Activated naive CD8-positive, alpha-beta T cell treated with anti-CD3 and anti-CD28 coated beads, Interleukin-2, amount 50 U/mL, for 24 hours (primary cell): ENCODE measurements around the gene CTNNA3.

Experiments
- ATAC-seq: fragments of 150-1000 bp; cut with Tn5 transposase; one replicate; pipeline ENCODE4 v1.10.0; 2021
- DNase-seq: peaks from one replicate; pipeline ENCODE4 v3.0.0; 2021
- H3K27ac Mint-ChIP-seq: one replicate; pipeline ENCODE4 v1.8.0; 2021; ENCODE audit warnings: mild to moderate bottlenecking, mixed read lengths
- H3K27me3 Mint-ChIP-seq: one replicate; pipeline ENCODE4 v1.8.0; 2021; ENCODE audit warnings: mixed read lengths
- H3K36me3 Mint-ChIP-seq: one replicate; pipeline ENCODE4 v1.8.0; 2021; ENCODE audit warnings: low read depth, mixed read lengths
- H3K4me1 Mint-ChIP-seq: one replicate; pipeline ENCODE4 v1.8.0; 2021; ENCODE audit warnings: mixed read lengths
- H3K4me3 Mint-ChIP-seq: one replicate; pipeline ENCODE4 v1.8.0; 2021; ENCODE audit warnings: mild to moderate bottlenecking, moderate library complexity, mixed read lengths
- H3K9me3 Mint-ChIP-seq: one replicate; pipeline ENCODE4 v1.8.0; 2021; ENCODE audit warnings: mixed read lengths

CTNNA3 gene

GRCh38 chr10:66772548-66773471, 923.2 kb downstream of the CTNNA3 start:
- Mint-ChIP-seq H3K4me3 (no peak overlapping the region), H3K4me1 (no peaks in the 10 kb centered on the region), H3K9me3 (peaks cover 3% of the 10 kb centered on the region), H3K36me3 (no peaks in the 10 kb centered on the region), H3K27me3 (no peaks in the 10 kb centered on the region), H3K27ac (no peak overlapping the region)
- no peak for ATAC-seq
- DNase-seq: no peak

GRCh38 chr10:66767707-66768106, 928.3 kb downstream of the CTNNA3 start:
- no peak overlapping the region for H3K27ac Mint-ChIP-seq
- DNase-seq (no peak), ATAC-seq (no peak)
- H3K4me3 Mint-ChIP-seq: no peak overlapping the region
- H3K36me3 Mint-ChIP-seq: no peaks in the 10 kb centered on the region
- no peaks in the 10 kb centered on the region for H3K27me3 Mint-ChIP-seq
- no peaks in the 10 kb centered on the region for H3K4me1 Mint-ChIP-seq
- peaks cover 3% of the 10 kb centered on the region for H3K9me3 Mint-ChIP-seq

- no peaks in the 10 kb centered on the region for H3K36me3 Mint-ChIP-seq
- DNase-seq (no peak), ATAC-seq (no peak)
- H3K4me1 Mint-ChIP-seq: no peaks in the 10 kb centered on the region
- H3K27ac Mint-ChIP-seq: no peak overlapping the region
- no peaks in the 10 kb centered on the region for H3K9me3 Mint-ChIP-seq
- H3K4me3 Mint-ChIP-seq: no peak overlapping the region
- H3K27me3 Mint-ChIP-seq: no peaks in the 10 kb centered on the region
Measured at GRCh38 chr10:66762218-66762729, 933.7 kb downstream of the CTNNA3 start.

GRCh38 chr10:66760941-66761340, 935.1 kb downstream of the CTNNA3 start:
- ATAC-seq: no peak
- no peaks in the 10 kb centered on the region for H3K9me3 Mint-ChIP-seq
- H3K4me1 Mint-ChIP-seq: no peaks in the 10 kb centered on the region
- DNase-seq: no peak
- no peak overlapping the region for H3K4me3 Mint-ChIP-seq
- no peaks in the 10 kb centered on the region for H3K27me3 Mint-ChIP-seq
- no peaks in the 10 kb centered on the region for H3K36me3 Mint-ChIP-seq
- no peak overlapping the region for H3K27ac Mint-ChIP-seq

- DNase-seq (no peak), ATAC-seq (no peak)
- no peaks in the 10 kb centered on the region for H3K36me3 Mint-ChIP-seq
- no peak overlapping the region for H3K27ac Mint-ChIP-seq
- no peaks in the 10 kb centered on the region for H3K9me3 Mint-ChIP-seq
- no peak overlapping the region for H3K4me3 Mint-ChIP-seq
- H3K4me1 Mint-ChIP-seq: no peaks in the 10 kb centered on the region
- no peaks in the 10 kb centered on the region for H3K27me3 Mint-ChIP-seq
Measured at GRCh38 chr10:66755474-66755873, 940.5 kb downstream of the CTNNA3 start.

- Mint-ChIP-seq H3K36me3 (no peaks in the 10 kb centered on the region), H3K27ac (no peak overlapping the region), H3K4me3 (no peak overlapping the region), H3K4me1 (no peaks in the 10 kb centered on the region), H3K9me3 (peaks cover 4% of the 10 kb centered on the region), H3K27me3 (no peaks in the 10 kb centered on the region)
- DNase-seq: no peak
- no peak for ATAC-seq
Measured at GRCh38 chr10:66752714-66753113, 943.3 kb downstream of the CTNNA3 start.

GRCh38 chr10:66748217-66748616, 947.8 kb downstream of the CTNNA3 start:
- Mint-ChIP-seq H3K27ac (no peak overlapping the region), H3K9me3 (peaks cover 4% of the 10 kb centered on the region), H3K36me3 (no peaks in the 10 kb centered on the region), H3K4me1 (no peaks in the 10 kb centered on the region), H3K4me3 (no peak overlapping the region), H3K27me3 (no peaks in the 10 kb centered on the region)
- no peak for DNase-seq
- no peak for ATAC-seq

- no peaks in the 10 kb centered on the region for H3K36me3 Mint-ChIP-seq
- H3K9me3 Mint-ChIP-seq: peaks cover 4% of the 10 kb centered on the region
- no peak overlapping the region for H3K27ac Mint-ChIP-seq
- no peaks in the 10 kb centered on the region for H3K27me3 Mint-ChIP-seq
- ATAC-seq (no peak), DNase-seq (no peak)
- no peak overlapping the region for H3K4me3 Mint-ChIP-seq
- no peaks in the 10 kb centered on the region for H3K4me1 Mint-ChIP-seq
Measured at GRCh38 chr10:66747451-66747850, 948.5 kb downstream of the CTNNA3 start.

GRCh38 chr10:66746711-66747110, 949.3 kb downstream of the CTNNA3 start:
- DNase-seq (no peak), ATAC-seq (no peak)
- H3K4me1 Mint-ChIP-seq: no peaks in the 10 kb centered on the region
- no peak overlapping the region for H3K4me3 Mint-ChIP-seq
- peaks cover 4% of the 10 kb centered on the region for H3K9me3 Mint-ChIP-seq
- H3K36me3 Mint-ChIP-seq: no peaks in the 10 kb centered on the region
- H3K27me3 Mint-ChIP-seq: no peaks in the 10 kb centered on the region
- no peak overlapping the region for H3K27ac Mint-ChIP-seq

- Mint-ChIP-seq H3K4me3 (no peak overlapping the region), H3K9me3 (peaks cover 4% of the 10 kb centered on the region)
Measured at GRCh38 chr10:66746246-66746645, 949.7 kb downstream of the CTNNA3 start.

GRCh38 chr10:66744915-66745314, 951.1 kb downstream of the CTNNA3 start:
- ATAC-seq: no peak
- no peak overlapping the region for H3K27ac Mint-ChIP-seq
- no peak overlapping the region for H3K4me3 Mint-ChIP-seq
- H3K4me1 Mint-ChIP-seq: no peaks in the 10 kb centered on the region
- H3K36me3 Mint-ChIP-seq: no peaks in the 10 kb centered on the region
- no peak for DNase-seq
- H3K27me3 Mint-ChIP-seq: no peaks in the 10 kb centered on the region
- peaks cover 4% of the 10 kb centered on the region for H3K9me3 Mint-ChIP-seq

More at GRCh38 chr10:66746246-66746645, 949.7 kb downstream of the CTNNA3 start:
- Mint-ChIP-seq H3K36me3 (no peaks in the 10 kb centered on the region), H3K27ac (no peak overlapping the region), H3K27me3 (no peaks in the 10 kb centered on the region), H3K4me1 (no peaks in the 10 kb centered on the region)
- no peak for ATAC-seq
- no peak for DNase-seq

- no peaks in the 10 kb centered on the region for H3K27me3 Mint-ChIP-seq
Measured at GRCh38 chr10:66737241-66737640, 958.8 kb downstream of the CTNNA3 start.

GRCh38 chr10:66723608-66724400, 972.2 kb downstream of the CTNNA3 start:
- no peak overlapping the region for H3K4me3 Mint-ChIP-seq
- H3K27me3 Mint-ChIP-seq: no peaks in the 10 kb centered on the region
- H3K36me3 Mint-ChIP-seq: no peaks in the 10 kb centered on the region
- no peak for DNase-seq
- H3K4me1 Mint-ChIP-seq: no peaks in the 10 kb centered on the region
- no peak for ATAC-seq
- H3K9me3 Mint-ChIP-seq: no peaks in the 10 kb centered on the region
- no peak overlapping the region for H3K27ac Mint-ChIP-seq

More at GRCh38 chr10:66737241-66737640, 958.8 kb downstream of the CTNNA3 start:
- DNase-seq (no peak), ATAC-seq (no peak)
- no peak overlapping the region for H3K27ac Mint-ChIP-seq
- no peaks in the 10 kb centered on the region for H3K36me3 Mint-ChIP-seq
- no peak overlapping the region for H3K4me3 Mint-ChIP-seq
- no peaks in the 10 kb centered on the region for H3K4me1 Mint-ChIP-seq
- H3K9me3 Mint-ChIP-seq: no peaks in the 10 kb centered on the region

- Mint-ChIP-seq H3K27ac (no peak overlapping the region), H3K9me3 (no peaks in the 10 kb centered on the region), H3K36me3 (no peaks in the 10 kb centered on the region), H3K27me3 (no peaks in the 10 kb centered on the region), H3K4me3 (no peak overlapping the region), H3K4me1 (no peaks in the 10 kb centered on the region)
- DNase-seq: no peak
- ATAC-seq: no peak
Measured at GRCh38 chr10:66719483-66719882, 976.5 kb downstream of the CTNNA3 start.
